ENCODE results near the gene CCDC116.

The CCDC116 gene, protein sequence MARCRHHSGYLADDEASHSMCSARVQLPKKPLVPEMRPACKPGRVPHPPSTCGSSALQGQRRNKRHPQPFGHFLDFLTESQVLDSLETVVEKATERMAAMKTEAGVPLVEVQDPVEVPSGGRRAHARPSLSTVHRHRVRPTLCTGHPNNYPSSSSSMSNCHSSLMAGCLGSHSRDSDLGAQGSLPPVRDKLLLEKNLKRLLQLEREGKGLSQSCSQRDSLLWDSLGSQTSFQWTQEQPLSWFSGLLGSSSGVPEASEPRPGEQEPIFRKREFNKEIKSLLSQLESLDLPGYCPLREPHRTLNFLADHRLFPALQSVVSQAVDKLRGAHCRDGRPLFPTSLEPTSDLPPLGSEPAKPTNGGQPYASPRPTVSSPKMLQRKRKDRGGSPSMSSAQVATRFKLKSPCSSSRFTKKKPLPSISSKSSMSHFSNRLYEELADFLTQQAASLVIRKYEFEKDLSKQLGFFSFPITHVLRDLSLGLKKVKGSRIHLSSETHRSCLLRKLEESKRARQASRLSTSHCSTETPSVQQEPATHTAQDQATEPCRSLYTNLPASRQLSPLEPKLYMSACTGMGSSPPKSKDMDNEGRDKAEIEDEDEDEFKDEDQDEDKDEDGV

DNA sequence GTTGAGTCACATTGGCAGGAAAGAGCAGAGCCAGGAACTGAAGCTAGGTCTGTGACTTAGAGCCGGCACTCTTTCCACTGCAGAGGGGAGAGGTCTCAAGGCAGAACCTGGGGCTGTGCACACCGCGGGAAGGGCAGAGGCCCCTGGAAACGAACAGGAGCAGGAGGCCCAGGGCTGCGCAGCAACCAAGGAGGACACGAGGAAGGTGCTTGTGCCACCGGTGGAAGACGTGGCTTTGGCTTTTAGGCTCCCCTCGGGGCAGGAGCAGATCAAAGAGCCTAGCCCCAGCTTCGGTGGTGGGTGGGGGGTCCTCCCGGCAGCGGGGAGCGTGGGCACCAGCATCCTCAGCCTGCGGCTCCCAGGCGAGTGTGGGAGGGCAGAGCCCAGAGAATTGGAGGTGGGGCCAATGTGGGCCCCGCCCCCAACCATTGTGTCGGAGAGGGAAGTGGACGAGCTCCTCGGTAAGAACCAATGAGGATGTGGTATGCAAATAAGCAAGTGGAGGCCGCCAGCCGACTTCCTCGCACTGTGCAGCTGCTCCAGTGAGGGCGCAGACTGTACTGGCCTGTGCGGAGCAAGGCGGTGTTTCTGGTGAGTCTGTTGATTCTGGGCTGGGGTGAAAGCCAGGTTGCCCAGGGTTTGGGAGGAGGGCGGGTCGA, at the start of gene CCDC116:
TSS of gene CCDC116 (plus strand) at position 524 of the 659 bp plus-strand sequence. CDS start 422 bp downstream, outside the sequence.
- no peak for TF ChIP-seq ARNT (IDR thresholded peaks at IDR 0.05)
- TF ChIP-seq CTBP1 (IDR thresholded peaks at IDR 0.05; ENCODE audit: borderline replicate concordance): no peak
- TF ChIP-seq SUZ12 (IDR thresholded peaks at IDR 0.05): no peak
- no peak for TF ChIP-seq L3MBTL2 (conservative IDR thresholded peaks at IDR 0.05)
- TF ChIP-seq, protein P1, sequence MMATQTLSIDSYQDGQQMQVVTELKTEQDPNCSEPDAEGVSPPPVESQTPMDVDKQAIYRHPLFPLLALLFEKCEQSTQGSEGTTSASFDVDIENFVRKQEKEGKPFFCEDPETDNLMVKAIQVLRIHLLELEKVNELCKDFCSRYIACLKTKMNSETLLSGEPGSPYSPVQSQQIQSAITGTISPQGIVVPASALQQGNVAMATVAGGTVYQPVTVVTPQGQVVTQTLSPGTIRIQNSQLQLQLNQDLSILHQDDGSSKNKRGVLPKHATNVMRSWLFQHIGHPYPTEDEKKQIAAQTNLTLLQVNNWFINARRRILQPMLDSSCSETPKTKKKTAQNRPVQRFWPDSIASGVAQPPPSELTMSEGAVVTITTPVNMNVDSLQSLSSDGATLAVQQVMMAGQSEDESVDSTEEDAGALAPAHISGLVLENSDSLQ (IDR thresholded peaks at IDR 0.05): no peak
- ChIA-PET CTCF (interaction anchor here (4.7 kb wide), 1 partner anchor 10 kb away, joined by 63 read pairs; the partner anchor contains the start of gene SDF2L1), POLR2A (interaction anchor here (1.0 kb wide), 1 partner anchor 11 kb away, joined by 3 read pairs; no protein-coding TSS in a partner anchor)
- DNase-seq (ENCODE audit: extremely low spot score): peak; percentile 61

DNA sequence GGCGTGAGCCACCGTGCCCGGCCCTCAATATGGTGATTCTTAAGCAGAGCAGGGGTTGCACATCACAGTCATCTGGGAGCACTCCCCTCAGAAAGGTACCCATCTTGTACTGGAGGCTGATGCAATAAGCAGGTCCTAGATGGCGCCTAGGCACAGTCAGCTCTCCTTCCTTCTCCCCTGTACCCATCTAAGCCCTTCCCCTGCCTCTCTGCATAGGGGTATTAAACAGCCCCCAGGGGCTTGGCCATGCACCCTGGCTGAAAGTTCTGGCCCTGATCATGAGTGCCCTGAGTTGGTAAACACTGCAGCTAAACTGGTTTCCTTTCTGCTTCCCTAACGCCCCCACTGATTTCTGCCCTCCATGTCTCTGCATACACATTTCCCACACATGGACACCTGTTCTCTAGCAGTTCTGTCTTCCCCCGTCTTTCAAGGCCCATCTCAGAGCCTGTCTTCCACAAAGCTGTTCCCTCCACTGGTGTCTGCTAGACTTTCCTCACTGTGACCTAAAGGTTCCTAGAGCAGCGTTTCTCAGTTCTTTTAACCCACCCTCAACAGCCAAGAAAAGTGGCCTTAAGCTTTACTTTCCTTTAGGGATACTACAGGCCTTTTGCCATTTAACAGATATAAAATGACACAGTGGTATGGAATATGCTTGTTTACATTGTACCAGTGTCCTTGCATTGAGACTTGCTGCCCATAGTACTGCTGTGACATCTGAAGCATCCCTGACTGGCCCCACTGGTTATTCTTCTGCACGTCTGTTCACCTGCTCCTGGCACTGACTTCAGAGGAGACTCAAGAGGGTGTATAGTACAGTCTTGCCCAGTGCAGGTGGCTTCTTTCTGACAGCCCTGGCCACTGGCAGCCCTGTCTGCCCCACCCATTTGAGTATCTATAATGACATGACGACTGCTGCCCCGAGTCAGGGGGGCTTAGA, 49.5 kb upstream of the CCDC116 start:
- CTCF ChIA-PET: interaction anchor here (0.6 to 1.0 kb wide), 2 partner anchors 46 to 63 kb away, joined by 3 read pairs; no protein-coding TSS in a partner anchor
- POLR2A ChIA-PET: no interaction called here
- no peak for DNase-seq (ENCODE audit: extremely low spot score)
- no peak for TF ChIP-seq HDGF (IDR thresholded peaks at IDR 0.05; ENCODE audit: borderline replicate concordance)
- no peak for TF ChIP-seq ELF4 (IDR thresholded peaks at IDR 0.05)
- no peak for TF ChIP-seq BHLHE40 (IDR thresholded peaks at IDR 0.05; ENCODE audit: borderline replicate concordance)
- TF ChIP-seq CTBP1 (IDR thresholded peaks at IDR 0.05; ENCODE audit: borderline replicate concordance): no peak

DNA sequence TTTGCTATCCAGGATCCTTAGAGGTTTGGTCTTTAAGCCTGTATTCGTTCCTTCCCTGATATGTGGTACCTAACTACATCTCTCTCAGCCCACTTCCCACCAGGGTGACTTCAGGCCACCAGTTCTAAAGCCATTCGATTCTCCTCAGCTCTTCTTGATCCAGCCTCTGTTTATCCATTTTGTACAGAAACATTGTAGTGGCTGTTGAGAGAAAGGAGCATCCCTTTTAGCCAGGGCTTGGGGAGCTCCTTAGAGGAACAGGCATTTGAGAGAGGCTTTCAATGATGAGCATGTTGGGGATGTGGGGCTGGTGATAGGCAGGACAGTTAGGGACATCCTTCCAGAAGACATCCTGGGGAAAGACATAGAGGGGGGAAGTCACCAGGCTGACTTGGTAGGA, 47.2 kb upstream of the CCDC116 start:
- CTCF ChIA-PET: interaction anchor here (2.1 kb wide), 1 partner anchor 44 kb away, joined by 7 read pairs; the partner anchor contains the start of gene YDJC
- DNase-seq (ENCODE audit: extremely low spot score): no peak
- TF ChIP-seq FOXA1 (IDR thresholded peaks at IDR 0.05) (no peak), LEF1 (IDR thresholded peaks at IDR 0.05; ENCODE audit: borderline replicate concordance) (no peak), L3MBTL2 (conservative IDR thresholded peaks at IDR 0.05) (no peak), FOXM1 (IDR thresholded peaks at IDR 0.05; ENCODE audit: borderline replicate concordance) (no peak), TARDBP (IDR thresholded peaks at IDR 0.05) (no peak), ZNF384 (IDR thresholded peaks at IDR 0.05) (no peak), ELF4 (IDR thresholded peaks at IDR 0.05) (no peak), CTBP1 (IDR thresholded peaks at IDR 0.05; ENCODE audit: borderline replicate concordance) (no peak), BHLHE40 (IDR thresholded peaks at IDR 0.05; ENCODE audit: borderline replicate concordance) (no peak), FOXK2 (IDR thresholded peaks at IDR 0.05) (no peak), SUZ12 (IDR thresholded peaks at IDR 0.05) (no peak)
- TF ChIP-seq, protein P1 (IDR thresholded peaks at IDR 0.05): no peak
- POLR2A ChIA-PET: no interaction called here

DNA sequence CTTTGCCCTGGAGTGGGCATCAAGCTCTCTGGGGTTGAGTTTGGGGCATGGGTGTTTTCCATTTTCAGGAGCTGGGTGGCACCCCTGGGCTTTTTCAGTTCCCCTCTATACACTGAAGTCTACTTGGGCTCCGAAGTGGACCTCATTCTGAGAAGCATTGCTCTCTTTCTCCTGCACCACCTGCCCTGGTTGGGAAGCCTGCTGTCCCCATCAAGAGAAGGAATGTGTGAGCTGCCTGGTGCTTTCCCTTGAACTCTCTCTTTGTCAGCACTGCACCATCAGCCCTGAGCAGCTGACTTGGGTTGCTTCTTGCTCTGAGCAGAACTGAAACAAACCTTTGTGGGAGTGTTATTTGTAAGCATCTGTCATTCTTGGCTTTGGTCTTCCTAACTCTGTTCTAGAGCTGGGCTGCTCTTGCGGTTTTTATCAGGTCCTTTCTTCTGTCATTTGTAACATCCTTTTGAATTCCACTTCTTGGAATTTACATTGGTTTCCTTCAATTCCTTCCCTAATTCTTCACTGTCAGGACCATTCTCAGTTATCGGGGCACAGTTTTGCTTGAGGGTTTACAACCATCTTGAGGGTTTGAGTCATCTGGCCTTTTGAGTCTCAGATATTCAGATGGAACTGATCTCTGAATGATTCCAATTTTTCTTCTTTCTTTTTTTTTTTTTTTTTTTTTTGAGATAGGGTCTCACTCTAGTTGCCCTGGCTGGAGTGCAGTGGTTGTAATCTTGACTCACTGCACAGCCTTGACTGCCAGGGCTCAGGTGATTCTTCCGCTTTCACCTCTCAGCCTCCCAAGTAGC, 44.6 kb upstream of the CCDC116 start:
- CTCF ChIA-PET: interaction anchor here (0.6 kb wide), 1 partner anchor 1024 kb away, joined by 3 read pairs; no protein-coding TSS in a partner anchor
- no peak for DNase-seq (ENCODE audit: extremely low spot score)
- TF ChIP-seq FOXK2 (IDR thresholded peaks at IDR 0.05) (no peak), ZNF384 (IDR thresholded peaks at IDR 0.05) (no peak), ARNT (IDR thresholded peaks at IDR 0.05) (no peak), L3MBTL2 (conservative IDR thresholded peaks at IDR 0.05) (no peak), HDGF (IDR thresholded peaks at IDR 0.05; ENCODE audit: borderline replicate concordance) (no peak), BHLHE40 (IDR thresholded peaks at IDR 0.05; ENCODE audit: borderline replicate concordance) (no peak), ELF4 (IDR thresholded peaks at IDR 0.05) (no peak), LEF1 (IDR thresholded peaks at IDR 0.05; ENCODE audit: borderline replicate concordance) (no peak)
- TF ChIP-seq, protein P1 (IDR thresholded peaks at IDR 0.05): no peak
- POLR2A ChIA-PET: no interaction called here

DNA sequence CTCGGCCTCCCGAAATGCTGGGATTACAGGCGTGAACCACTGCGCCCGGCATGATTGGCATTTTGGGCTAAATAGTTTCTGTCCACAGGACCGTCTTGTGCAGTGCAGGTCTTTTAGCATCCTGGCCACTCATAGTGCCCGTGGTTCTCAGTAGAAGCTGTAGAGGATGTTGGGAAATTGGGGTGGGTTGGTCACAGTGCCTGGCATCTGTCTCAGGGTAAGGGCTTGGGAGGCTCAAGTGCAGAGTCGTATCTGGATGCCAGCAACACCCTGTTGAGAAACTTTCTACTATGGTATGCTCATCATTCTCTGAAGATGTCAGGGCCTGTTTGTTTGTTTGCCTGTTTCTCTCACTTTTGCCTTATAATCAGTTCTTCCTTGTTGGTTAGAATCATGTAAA, 43.2 kb upstream of the CCDC116 start:
- no peak for DNase-seq (ENCODE audit: extremely low spot score)
- CTCF ChIA-PET: interaction anchor here (0.6 kb wide), 1 partner anchor 140 kb away, joined by 3 read pairs; no protein-coding TSS in a partner anchor

More for the DNA sequence above, 43.2 kb upstream of the CCDC116 start:
- POLR2A ChIA-PET: interaction anchor here (1.1 kb wide), 1 partner anchor 40 kb away, joined by 3 read pairs; no protein-coding TSS in a partner anchor
- TF ChIP-seq FOXK2 (IDR thresholded peaks at IDR 0.05) (no peak), SP1 (IDR thresholded peaks at IDR 0.05) (no peak), FOXA1 (IDR thresholded peaks at IDR 0.05) (no peak), L3MBTL2 (conservative IDR thresholded peaks at IDR 0.05) (no peak), HDGF (IDR thresholded peaks at IDR 0.05; ENCODE audit: borderline replicate concordance) (no peak), CTBP1 (IDR thresholded peaks at IDR 0.05; ENCODE audit: borderline replicate concordance) (no peak), SUZ12 (IDR thresholded peaks at IDR 0.05) (no peak), TARDBP (IDR thresholded peaks at IDR 0.05) (no peak), FOXM1 (IDR thresholded peaks at IDR 0.05; ENCODE audit: borderline replicate concordance) (no peak), ARNT (IDR thresholded peaks at IDR 0.05) (no peak), LEF1 (IDR thresholded peaks at IDR 0.05; ENCODE audit: borderline replicate concordance) (no peak), ELF4 (IDR thresholded peaks at IDR 0.05) (no peak), ZNF384 (IDR thresholded peaks at IDR 0.05) (no peak), NFRKB (IDR thresholded peaks at IDR 0.05) (no peak), BHLHE40 (IDR thresholded peaks at IDR 0.05; ENCODE audit: borderline replicate concordance) (no peak)
- TF ChIP-seq, protein P1 (IDR thresholded peaks at IDR 0.05): no peak
